ENCODE data around the gene TNFAIP1.
"Not testable (repeated sequence)": the region's sequence is repeated elsewhere in the genome, so short reads cannot be mapped to it uniquely, and the experiment has no call there.

Gene TNFAIP1

GRCh38 chr17:28325211-28325610 is 10.3 kb upstream of the TNFAIP1 start:
- no peak for DNase-seq (ENCODE audit: low spot score)

- no peak for DNase-seq (ENCODE audit: low spot score)
Observed at GRCh38 chr17:28326114-28326513, 9.4 kb upstream of the TNFAIP1 start.

GRCh38 chr17:28327031-28327607 is 8.4 kb upstream of the TNFAIP1 start:
- DNase-seq (ENCODE audit: low spot score), result no peak

GRCh38 chr17:28327709-28328108 is 7.9 kb upstream of the TNFAIP1 start:
- no peak for DNase-seq (ENCODE audit: low spot score)

- no peak for DNase-seq (ENCODE audit: low spot score)
Observed at GRCh38 chr17:28328325-28328724, 7.2 kb upstream of the TNFAIP1 start.

- no peak for DNase-seq (ENCODE audit: low spot score)
Observed at GRCh38 chr17:28330671-28331070, 4.9 kb upstream of the TNFAIP1 start.

GRCh38 chr17:28331891-28332420 is 3.6 kb upstream of the TNFAIP1 start:
- DNase-seq (ENCODE audit: low spot score), result no peak

GRCh38 chr17:28333083-28333746 is 2.3 kb upstream of the TNFAIP1 start:
- DNase-seq (ENCODE audit: low spot score), result no peak

- no peak for DNase-seq (ENCODE audit: low spot score)
Observed at GRCh38 chr17:28334171-28334570, 1.4 kb upstream of the TNFAIP1 start.

- DNase-seq (ENCODE audit: low spot score), result peak; percentile 34
Observed at GRCh38 chr17:28334666-28335200, 828 bp upstream of the TNFAIP1 start.

- DNase-seq (ENCODE audit: low spot score), result peak; percentile 32
Observed at GRCh38 chr17:28335959-28336871, 654 bp downstream of the TNFAIP1 start.

GRCh38 chr17:28338056-28338768 is 2.7 kb downstream of the TNFAIP1 start:
- no peak for DNase-seq (ENCODE audit: low spot score)

- DNase-seq (ENCODE audit: low spot score), result not testable (repeated sequence)
Observed at GRCh38 chr17:28338769-28339212, 3.2 kb downstream of the TNFAIP1 start.

- DNase-seq (ENCODE audit: low spot score), result no peak
Observed at GRCh38 chr17:28339431-28339830, 3.9 kb downstream of the TNFAIP1 start.

GRCh38 chr17:28340374-28340773 is 4.8 kb downstream of the TNFAIP1 start:
- DNase-seq (ENCODE audit: low spot score), result no peak

GRCh38 chr17:28341516-28341915 is 6.0 kb downstream of the TNFAIP1 start:
- no peak for DNase-seq (ENCODE audit: low spot score)

GRCh38 chr17:28342313-28342712 is 6.8 kb downstream of the TNFAIP1 start:
- no peak for DNase-seq (ENCODE audit: low spot score)

GRCh38 chr17:28343491-28343932 is 8.0 kb downstream of the TNFAIP1 start:
- no peak for DNase-seq (ENCODE audit: low spot score)

GRCh38 chr17:28344011-28344410 is 8.4 kb downstream of the TNFAIP1 start:
- DNase-seq (ENCODE audit: low spot score), result no peak

GRCh38 chr17:28344435-28344901 is 8.9 kb downstream of the TNFAIP1 start:
- no peak for DNase-seq (ENCODE audit: low spot score)

- no peak for DNase-seq (ENCODE audit: low spot score)
Observed at GRCh38 chr17:28345419-28346198, 10.0 kb downstream of the TNFAIP1 start.

Data from hematopoietic multipotent progenitor cell treated with erythropoietin and hydrocortisone succinate and interleukin-3 and kit ligand, for 17 days (in vitro differentiated cells).